CD4-positive, alpha-beta T cell treated with Interleukin-1 beta for 1 hour (primary cell): ENCODE measurements around the gene SKIC3.

Source experiments
- DNase-seq, 2 donors: peaks; one replicate each; pipeline ENCODE4 v3.0.0-alpha.2; 2020 to 2022

SKIC3 gene

DNA sequence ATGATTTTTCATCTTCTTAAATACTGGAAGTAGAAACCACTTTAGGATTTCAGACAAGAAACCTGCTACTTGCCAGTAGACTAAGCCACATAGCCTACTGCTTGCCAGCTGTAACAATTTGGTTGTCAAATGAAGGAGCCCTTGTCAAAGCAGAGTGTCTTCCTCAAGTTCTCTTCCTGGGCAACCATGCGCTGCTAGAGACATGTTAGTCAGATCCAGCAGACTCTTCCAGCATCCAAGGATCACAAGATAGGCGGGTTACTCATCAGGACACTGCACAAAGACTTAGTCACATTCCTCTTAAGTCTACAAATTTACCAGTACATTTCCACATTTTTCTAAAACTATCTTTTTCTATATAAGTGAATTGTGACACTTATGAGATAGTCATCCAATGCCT lies 24.4 kb downstream of the SKIC3 start:
- DNase-seq, result no peak

DNA sequence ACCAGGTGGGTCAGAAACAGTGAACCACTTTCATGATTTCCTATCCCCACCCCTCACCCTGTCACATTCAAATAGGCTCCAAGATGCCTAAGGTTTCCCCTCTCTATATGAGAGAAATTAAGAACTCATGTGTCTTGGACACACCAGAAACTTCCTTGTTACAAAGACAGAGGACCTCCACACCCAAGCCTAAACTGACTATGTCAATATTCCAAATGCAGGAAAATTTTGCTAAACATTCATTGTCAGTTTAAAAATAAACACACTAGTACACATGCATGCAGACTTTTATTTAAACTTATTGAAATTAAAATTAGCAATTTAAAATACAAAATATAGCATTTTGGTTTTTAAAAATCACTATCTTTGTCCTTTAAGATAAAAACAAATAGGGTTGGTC lies 26.2 kb downstream of the SKIC3 start:
- DNase-seq, result no peak

DNA sequence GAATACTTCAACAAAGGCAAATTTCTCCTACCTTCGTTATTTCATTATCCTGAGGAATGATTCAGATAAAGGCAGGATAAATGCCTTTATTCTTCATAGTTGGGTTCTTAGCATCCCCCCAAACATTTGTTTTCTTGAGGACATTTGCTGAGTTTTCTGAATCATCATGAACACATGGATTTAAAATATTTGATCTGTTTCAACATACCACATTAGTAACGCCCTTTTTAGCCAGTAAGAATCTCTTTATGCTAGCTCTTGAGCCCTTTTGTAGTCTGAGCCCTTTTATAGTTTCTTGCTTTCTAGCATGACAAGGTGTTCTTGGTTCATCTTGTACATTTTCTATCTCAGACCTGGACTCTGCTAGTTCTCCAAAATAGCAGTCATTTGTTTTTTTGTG lies 27.9 kb downstream of the SKIC3 start:
- DNase-seq, result no peak

GRCh38 chr5:95524423-95524822 lies 30.4 kb downstream of the SKIC3 start:
- DNase-seq, result no peak

DNA sequence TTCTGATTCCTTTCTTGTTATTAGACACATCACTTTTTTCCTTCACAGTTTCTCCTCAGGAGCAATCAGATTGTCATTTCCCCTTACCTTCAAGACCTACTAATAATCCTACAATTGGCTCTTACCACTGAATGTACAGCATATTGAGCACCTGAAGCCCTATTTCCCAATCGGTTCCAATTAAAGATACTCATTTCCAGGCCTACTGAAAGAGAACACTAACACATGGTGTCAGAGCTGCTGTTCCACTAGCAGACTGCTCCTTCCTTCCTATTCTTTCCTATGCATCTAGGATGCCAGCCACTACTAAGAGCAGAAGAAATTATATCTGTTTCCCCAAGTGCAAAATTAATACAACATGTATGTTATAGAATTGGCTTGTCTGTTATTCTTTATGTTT lies 34.6 kb downstream of the SKIC3 start:
- DNase-seq, result no peak

- DNase-seq, result no peak
These were observed 35.1 kb downstream of the SKIC3 start for GRCh38 chr5:95519681-95520080.

DNA sequence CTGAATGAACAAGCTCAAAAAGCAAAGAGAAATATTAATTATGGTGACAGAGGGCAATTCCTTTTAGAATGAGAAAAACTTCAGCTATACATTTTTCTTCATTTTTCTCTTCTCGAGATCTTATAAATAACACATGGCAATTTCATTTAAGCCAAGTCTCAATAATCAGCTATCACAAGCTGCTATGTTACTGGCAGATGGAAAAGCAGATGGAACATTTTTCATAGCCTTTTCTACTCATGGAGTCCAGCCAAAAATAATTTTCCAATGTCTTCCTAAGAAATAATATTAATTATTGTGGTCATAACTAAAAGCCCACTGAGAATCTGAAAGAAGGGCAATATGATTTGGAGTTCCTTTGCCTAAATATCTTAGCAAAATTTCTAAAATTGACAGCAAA lies 35.6 kb downstream of the SKIC3 start:
- no peak for DNase-seq

DNA sequence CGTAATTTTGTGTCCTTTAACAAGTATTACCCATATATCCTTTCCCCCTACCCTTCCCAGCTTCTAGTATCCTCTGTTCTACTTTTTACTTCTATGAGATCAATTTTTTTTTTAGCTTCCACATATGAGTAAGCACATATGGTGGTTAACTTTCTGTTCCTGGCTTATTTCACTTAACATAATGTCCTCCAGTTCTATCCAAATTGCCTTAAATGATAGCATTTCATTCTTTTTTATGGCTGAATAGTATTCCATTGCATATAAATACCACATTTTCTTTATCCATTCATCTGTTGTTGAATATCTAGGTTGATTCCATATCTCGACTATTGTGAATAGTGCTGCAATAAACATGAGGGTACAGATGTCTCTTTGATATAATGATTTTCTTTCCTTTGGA lies 36.4 kb downstream of the SKIC3 start:
- no peak for DNase-seq

DNA sequence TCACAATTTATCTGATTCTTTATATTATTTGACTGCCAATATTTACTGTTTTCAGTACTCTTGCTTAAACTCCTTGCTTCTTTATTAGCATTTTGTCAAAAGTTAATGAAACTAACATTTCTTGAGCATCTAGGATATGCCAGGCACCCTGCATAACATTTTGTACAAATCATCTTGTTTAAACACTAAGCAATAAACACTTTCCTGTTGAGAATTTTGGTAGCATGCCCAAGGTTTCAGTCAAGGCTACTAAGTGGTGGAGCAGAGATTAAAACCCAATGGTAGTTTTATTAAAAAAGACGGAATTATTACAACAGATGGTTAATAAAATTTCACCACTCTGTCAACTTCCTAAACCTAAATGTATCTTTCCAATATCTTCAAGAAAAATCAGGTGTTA lies 43.2 kb downstream of the SKIC3 start:
- DNase-seq, result no peak

DNA sequence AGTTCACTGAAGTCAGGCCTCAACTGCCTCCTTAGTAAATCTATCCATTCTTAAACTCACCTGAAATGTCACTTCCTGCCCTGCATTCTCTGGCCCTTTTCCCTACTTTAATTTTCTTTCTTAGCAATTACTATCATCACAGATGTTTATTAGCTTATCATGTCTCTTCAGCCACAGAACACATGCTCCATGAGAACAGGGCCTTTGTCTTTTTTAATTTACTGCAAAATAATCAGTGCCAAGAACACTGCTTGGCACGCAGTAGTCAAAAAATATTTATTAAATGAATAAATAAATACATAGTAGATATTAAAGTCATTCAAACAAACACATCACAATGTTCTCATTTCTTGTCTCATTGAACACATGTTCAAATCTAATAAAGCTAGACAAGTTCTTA lies 46.2 kb downstream of the SKIC3 start:
- no peak for DNase-seq
